Activated naive CD4-positive, alpha-beta T cell treated with anti-CD3 and anti-CD28 coated beads, Interleukin-2, amount 50 U/mL, for 16 hours (primary cell): ENCODE data around the gene PIK3R5.

ENCODE experiments used
- DNase-seq: peaks from one replicate; pipeline ENCODE4 v3.0.0-alpha.2; 2020

The PIK3R5 gene

GRCh38 chr17:8922451-8922850 lies 43.1 kb downstream of the PIK3R5 start:
- DNase-seq = no peak

- DNase-seq = no peak
These were observed 44.4 kb downstream of the PIK3R5 start for GRCh38 chr17:8921147-8921546.

GRCh38 chr17:8918807-8919465 lies 46.6 kb downstream of the PIK3R5 start:
- no peak for DNase-seq

- no peak for DNase-seq
These were observed 49.0 kb downstream of the PIK3R5 start for GRCh38 chr17:8916466-8916865.

GRCh38 chr17:8914554-8914953 lies 51.0 kb downstream of the PIK3R5 start:
- DNase-seq = no peak

- DNase-seq = no peak
These were observed 51.6 kb downstream of the PIK3R5 start for GRCh38 chr17:8913879-8914278.

GRCh38 chr17:8913091-8913490 lies 52.4 kb downstream of the PIK3R5 start:
- no peak for DNase-seq

GRCh38 chr17:8912084-8912981 lies 53.2 kb downstream of the PIK3R5 start:
- no peak for DNase-seq

GRCh38 chr17:8910969-8911604 lies 54.4 kb downstream of the PIK3R5 start:
- DNase-seq = no peak

- DNase-seq = no peak
These were observed 55.8 kb downstream of the PIK3R5 start for GRCh38 chr17:8909586-8910270.

- no peak for DNase-seq
These were observed 60.2 kb downstream of the PIK3R5 start for GRCh38 chr17:8905331-8905730.

GRCh38 chr17:8904686-8905085 lies 60.8 kb downstream of the PIK3R5 start:
- no peak for DNase-seq

GRCh38 chr17:8904201-8904600 lies 61.3 kb downstream of the PIK3R5 start:
- no peak for DNase-seq

- no peak for DNase-seq
These were observed 64.6 kb downstream of the PIK3R5 start for GRCh38 chr17:8900626-8901585.

- DNase-seq = no peak
These were observed 65.3 kb downstream of the PIK3R5 start for GRCh38 chr17:8900207-8900606.

GRCh38 chr17:8898636-8899035 lies 66.9 kb downstream of the PIK3R5 start:
- no peak for DNase-seq

- no peak for DNase-seq
These were observed 67.4 kb downstream of the PIK3R5 start for GRCh38 chr17:8898126-8898525.

- DNase-seq = no peak
These were observed 68.6 kb downstream of the PIK3R5 start for GRCh38 chr17:8896641-8897635.

GRCh38 chr17:8896087-8896486 lies 69.4 kb downstream of the PIK3R5 start:
- DNase-seq = no peak
